Upper lobe of left lung (tissue), 6 donors: ENCODE data around the gene FBLN1. TPM values are rescaled to one million over a fixed set of nuclear protein-coding genes. Genes with fewer than 3 reads are reported as not detected.

Experiments
- ATAC-seq, 2 donors: fragments of 200-7000 bp; cut with Tn5 transposase; one replicate each; pipeline ENCODE4 v1.9.1; 2022; ENCODE audit warnings: mild to moderate bottlenecking in 2 of 2, moderate library complexity in 2 of 2; ENCODE audit not compliant: low FRiP score in 2 of 2
- DNase-seq, 2 donors: peaks; one replicate each; pipeline ENCODE4 v3.0.0-alpha.2; 2019 to 2020
- H3K27ac ChIP-seq, 4 donors: fragments of 200-600 bp; sonication (generic); one replicate each; pipeline ENCODE4 v1.5.1; 2016 to 2019
- H3K27me3 ChIP-seq, 4 donors: fragments of 200-600 bp; sonication (generic); one replicate each; pipeline ENCODE4 v1.5.1; 2017 to 2019
- H3K36me3 ChIP-seq, 4 donors: fragments of 200-600 bp; sonication (generic); one replicate each; pipeline ENCODE4 v1.5.1; 2016 to 2019
- H3K4me1 ChIP-seq, 4 donors: fragments of 200-600 bp; sonication (generic); one replicate each; pipeline ENCODE4 v1.5.1; 2018 to 2019
- H3K4me3 ChIP-seq, 4 donors: fragments of 200-600 bp; sonication (generic); one replicate each; pipeline ENCODE4 v1.5.1; 2017 to 2019; ENCODE audit warnings: mild to moderate bottlenecking in 2 of 4, moderate library complexity in 1 of 4
- H3K9me3 ChIP-seq, 4 donors: fragments of 200-600 bp; sonication (generic); one replicate each; pipeline ENCODE4 v1.5.1; 2018 to 2019
- CTCF ChIP-seq, 6 experiments: fragments of 450-650 bp in 4 of 6; fragments of 200-600 bp in 2 of 6; sonication (generic) in 2 of 6; IDR thresholded peaks; one replicate each; pipeline ENCODE4 v1.5.1; 2016 to 2019; ENCODE audit warnings: antibody characterized with exemption in 6 of 6
- EP300 ChIP-seq, 4 donors: sonication (generic); formaldehyde crosslinking; IDR thresholded peaks; one replicate each; pipeline ENCODE4 v1.5.1; 2017; ENCODE audit warnings: antibody characterized with exemption in 4 of 4, control low read depth in 2 of 4
- POLR2A ChIP-seq, 4 donors: fragments of 450-650 bp; IDR thresholded peaks; one replicate each; pipeline ENCODE4 v1.5.1; 2016 to 2017; ENCODE audit warnings: antibody characterized with exemption in 4 of 4, mild to moderate bottlenecking in 2 of 4
- POLR2AphosphoS5 ChIP-seq, 2 donors: sonication (generic); formaldehyde crosslinking; IDR thresholded peaks; one replicate each; pipeline ENCODE4 v1.5.1; 2017; ENCODE audit warnings: antibody characterized with exemption in 2 of 2
- WGBS, 2 donors: methylation state at CpG; one replicate each; pipeline ENCODE4 v1.1.5; 2017 to 2018; 5-methylcytosine and 5-hydroxymethylcytosine counted together
- total RNA-seq, 6 donors: library from RNA; depleted of rRNA in 4 of 6; stranded (reverse); fragments of >200 nt in 4 of 6; gene quantifications; one replicate each; pipeline versions ENCODE4 v1.1.0 to v1.2.1, GENCODE V29; 2016 to 2021
- donor health status: DM: no; HTN: no; CAD: no; lungs with moderate emphysema.
- donor health status: DM: no; HTN: yes; CAD: no; lungs with severe emphysema.

The FBLN1 gene
- total RNA-seq, 6 donors from 2014 or later: 63.9 to 523 (median 207) TPM

GRCh38 chr22:45506816-45507360, 4.2 kb downstream of the FBLN1 start:
- Histone ChIP-seq H3K4me3 (peak overlapping the region in 1 of 4 donors; percentile 53), H3K9me3 (no peaks in the 10 kb centered on the region), H3K27ac (peak overlapping the region in 2 of 4 donors; percentile 47 to 61), H3K36me3 (no peaks in the 10 kb centered on the region), H3K4me1 (peaks cover 7 to 12% (median 10%) of the 10 kb centered on the region in 4 donors), H3K27me3 (peaks cover 0 to 19% (median 12%) of the 10 kb centered on the region in 4 donors)
- no peak for ATAC-seq
- no peak for DNase-seq
- WGBS, 2 donors: 76 to 82% methylated on average over 8 of the region's 8 CpGs
- TF ChIP-seq EP300 (IDR thresholded peaks at IDR 0.05): no peak
- no peak for TF ChIP-seq POLR2AphosphoS5 (IDR thresholded peaks at IDR 0.05)
- no peak for TF ChIP-seq CTCF (IDR thresholded peaks at IDR 0.05)
- no peak for TF ChIP-seq POLR2A (IDR thresholded peaks at IDR 0.05)

- H3K27ac ChIP-seq: peak overlapping the region in 3 of 4 donors; percentile 12 to 61 (median 47)
- DNase-seq (no peak), ATAC-seq (no peak)
- H3K27me3 ChIP-seq: peaks cover 0 to 12% (median 5%) of the 10 kb centered on the region in 4 donors
- WGBS, 2 donors: 90 to 91% methylated on average over 6 of the region's 6 CpGs
- peaks cover 5 to 8% (median 7%) of the 10 kb centered on the region in 4 donors for H3K4me1 ChIP-seq
- H3K36me3 ChIP-seq: no peaks in the 10 kb centered on the region
- no peaks in the 10 kb centered on the region for H3K9me3 ChIP-seq
- TF ChIP-seq POLR2AphosphoS5 (IDR thresholded peaks at IDR 0.05): no peak
- TF ChIP-seq POLR2A (IDR thresholded peaks at IDR 0.05): no peak
- TF ChIP-seq CTCF (IDR thresholded peaks at IDR 0.05): no peak
- no peak overlapping the region for H3K4me3 ChIP-seq
Observed at GRCh38 chr22:45507798-45508197, 5.1 kb downstream of the FBLN1 start.

GRCh38 chr22:45508814-45509213, 6.1 kb downstream of the FBLN1 start:
- Histone ChIP-seq H3K27me3 (peaks cover 0 to 2% (median under 1%) of the 10 kb centered on the region in 4 donors), H3K9me3 (no peaks in the 10 kb centered on the region), H3K27ac (peak overlapping the region in 2 of 4 donors; percentile 19 to 75), H3K4me1 (peaks cover 0 to 4% (median 0%) of the 10 kb centered on the region in 4 donors), H3K36me3 (no peaks in the 10 kb centered on the region), H3K4me3 (no peak overlapping the region)
- TF ChIP-seq POLR2A (IDR thresholded peaks at IDR 0.05) (no peak), CTCF (IDR thresholded peaks at IDR 0.05) (no peak), POLR2AphosphoS5 (IDR thresholded peaks at IDR 0.05) (no peak), EP300 (IDR thresholded peaks at IDR 0.05) (no peak)
- no peak for ATAC-seq
- DNase-seq: no peak
- WGBS, 2 donors: 93 to 96% methylated on average over 4 of the region's 4 CpGs

- peak overlapping the region; percentile 54 to 75 (median 67) for H3K27ac ChIP-seq
- no peaks in the 10 kb centered on the region for H3K27me3 ChIP-seq
- H3K36me3 ChIP-seq: no peaks in the 10 kb centered on the region
- ATAC-seq (no peak), DNase-seq (no peak)
- TF ChIP-seq POLR2AphosphoS5 (IDR thresholded peaks at IDR 0.05) (no peak), POLR2A (IDR thresholded peaks at IDR 0.05) (no peak), CTCF (IDR thresholded peaks at IDR 0.05) (no peak), EP300 (IDR thresholded peaks at IDR 0.05) (no peak)
- peaks cover 0 to 4% (median 0%) of the 10 kb centered on the region in 4 donors for H3K4me1 ChIP-seq
- 61 to 75% methylated on average over 11 to 14 of the region's 14 CpGs for WGBS, 2 donors
- H3K9me3 ChIP-seq: no peaks in the 10 kb centered on the region
- no peak overlapping the region for H3K4me3 ChIP-seq
Observed at GRCh38 chr22:45510376-45511232, 7.9 kb downstream of the FBLN1 start.
